ENCODE results near the gene LRRC43.

GRCh38 chr12:122216445-122216844 lies 33.5 kb downstream of the LRRC43 start:
- TF ChIP-seq CTCF (IDR thresholded peaks at IDR 0.05 in 8 of 11, conservative IDR thresholded peaks at IDR 0.05 in 3 of 11) (no peak), POLR2AphosphoS5 (IDR thresholded peaks at IDR 0.05) (no peak), POLR2A (IDR thresholded peaks at IDR 0.05) (no peak)
